IMR-90 (cell line): Measurements from ENCODE around the gene RNU1-1. TPM values are rescaled to one million over a fixed set of nuclear protein-coding genes. Genes with fewer than 3 reads are reported as not detected.
"Not testable (repeated sequence)": the region's sequence is repeated elsewhere in the genome, so short reads cannot be mapped to it uniquely, and the experiment has no call there.

Experiments used
- ATAC-seq: fragments of 200-7000 bp; cut with Tn5 transposase; 2 replicates; pipeline ENCODE4 v1.9.1; 2020; ENCODE audit warnings: low read depth, mild to moderate bottlenecking, moderate library complexity
- BruUV-seq: library from RNA; stranded (reverse); fragments of 400-500 nt; replicated peaks from 2 replicates; lab custom pipeline; 2021; lab: Mats Ljungman, UMichigan
- CTCF ChIA-PET: fragments of 300-600 bp; formaldehyde crosslinking; extraction: SDS; loops from one replicate; lab custom pipeline; 2021; ENCODE audit warnings: antibody characterized with exemption; lab: Yijun Ruan, JAX
- POLR2A ChIA-PET: fragments of 300-600 bp; sonication (Branson Sonifier 250); formaldehyde crosslinking; loops from one replicate; lab custom pipeline; 2022; ENCODE audit warnings: antibody characterized with exemption; ENCODE audit not compliant: unreplicated experiment; lab: Charles Lee
- DNase-seq: peaks from one replicate; pipeline ENCODE4 v3.0.0; 2013
- H2AFZ ChIP-seq: replicated peaks from 2 replicates; pipeline ENCODE3; 2013; ENCODE audit warnings: low read length, mild to moderate bottlenecking; ENCODE audit not compliant: poor library complexity
- H2AK5ac ChIP-seq: 2 replicates; pipeline ENCODE4 v1.6.1; 2013; ENCODE audit warnings: low read depth, low read length, inconsistent platforms
- H2AK9ac ChIP-seq: replicated peaks from 2 replicates; pipeline ENCODE3; 2013; ENCODE audit warnings: mild to moderate bottlenecking, low read depth, low read length, moderate library complexity; ENCODE audit not compliant: poor library complexity
- H2BK120ac ChIP-seq: 2 replicates; pipeline ENCODE4 v1.6.1; 2013; ENCODE audit warnings: low read depth, low read length, inconsistent platforms
- H2BK15ac ChIP-seq: 3 replicates; pipeline ENCODE4 v1.6.1; 2013; ENCODE audit warnings: low read depth, low read length, inconsistent platforms
- H2BK20ac ChIP-seq: 2 replicates; pipeline ENCODE4 v1.6.1; 2013; ENCODE audit warnings: low read depth, mild to moderate bottlenecking, inconsistent platforms, low read length, moderate library complexity
- H2BK5ac ChIP-seq: 2 replicates; pipeline ENCODE4 v1.6.1; 2013; ENCODE audit warnings: mild to moderate bottlenecking, low read depth, low read length, inconsistent platforms; ENCODE audit not compliant: poor library complexity, severe bottlenecking
- H3K14ac ChIP-seq: replicated peaks from 2 replicates; pipeline ENCODE4 v1.6.1; 2013; ENCODE audit warnings: low read depth, low read length, inconsistent platforms
- H3K18ac ChIP-seq: 2 replicates; pipeline ENCODE4 v1.6.1; 2013; ENCODE audit warnings: low read depth, low read length, control low read depth
- H3K23ac ChIP-seq: 2 replicates; pipeline ENCODE4 v1.6.1; 2013; ENCODE audit warnings: low read depth, low read length, inconsistent platforms
- H3K27ac ChIP-seq: 2 replicates; pipeline ENCODE4 v1.5.1; 2013; ENCODE audit warnings: mild to moderate bottlenecking, control low read depth, low read length; ENCODE audit not compliant: insufficient read depth
- H3K27me3 ChIP-seq: 2 replicates; pipeline ENCODE4 v1.6.1; 2013; ENCODE audit warnings: low read length; ENCODE audit not compliant: control insufficient read depth, insufficient read depth
- H3K36me3 ChIP-seq: 2 replicates; pipeline ENCODE4 v1.6.1; 2013; ENCODE audit warnings: low read length, mixed read lengths; ENCODE audit not compliant: control insufficient read depth, insufficient read depth
- H3K4ac ChIP-seq: 2 replicates; pipeline ENCODE4 v1.6.1; 2013; ENCODE audit warnings: low read depth, low read length, inconsistent platforms
- H3K4me1 ChIP-seq: 2 replicates; pipeline ENCODE4 v1.6.1; 2013; ENCODE audit warnings: low read length, mixed read lengths; ENCODE audit not compliant: control insufficient read depth, insufficient read depth
- H3K4me2 ChIP-seq: 2 replicates; pipeline ENCODE4 v1.6.1; 2013; ENCODE audit warnings: low read depth, mild to moderate bottlenecking, control low read depth, low read length, moderate library complexity
- H3K4me3 ChIP-seq: 2 replicates; pipeline ENCODE4 v1.5.1; 2013; ENCODE audit warnings: low read depth, mild to moderate bottlenecking, control low read depth, low read length, moderate library complexity; ENCODE audit not compliant: insufficient read depth
- H3K56ac ChIP-seq: 2 replicates; pipeline ENCODE4 v1.6.1; 2013; ENCODE audit warnings: low read length, inconsistent platforms; ENCODE audit not compliant: insufficient read depth; ENCODE audit errors: extremely low read depth
- H3K79me1 ChIP-seq, 2 experiments: 2 replicates each; pipeline ENCODE4 v1.6.1; 2013; ENCODE audit warnings: low read length in 2 of 2, inconsistent platforms in 1 of 2, low read depth in 1 of 2
- H3K9ac ChIP-seq: 2 replicates; pipeline ENCODE4 v1.6.1; 2013; ENCODE audit warnings: low read depth, low read length, control low read depth
- H3K9me1 ChIP-seq: 2 replicates; pipeline ENCODE4 v1.6.1; 2013; ENCODE audit warnings: low read length, inconsistent platforms; ENCODE audit not compliant: insufficient read depth
- H3K9me3 ChIP-seq: 2 replicates; pipeline ENCODE4 v1.6.1; 2013; ENCODE audit warnings: low read length; ENCODE audit not compliant: control insufficient read depth, insufficient read depth
- H4K20me1 ChIP-seq: 2 replicates; pipeline ENCODE4 v1.6.1; 2013; ENCODE audit warnings: low read length, inconsistent platforms; ENCODE audit not compliant: insufficient read depth
- H4K5ac ChIP-seq: 2 replicates; pipeline ENCODE4 v1.6.1; 2013; ENCODE audit warnings: mild to moderate bottlenecking, low read depth, low read length, control low read depth
- H4K8ac ChIP-seq, 2 experiments: 2 replicates each; pipeline ENCODE4 v1.6.1; 2013; ENCODE audit warnings: low read depth in 2 of 2, low read length in 2 of 2, control low read depth in 1 of 2, inconsistent platforms in 1 of 2
- H4K91ac ChIP-seq: 2 replicates; pipeline ENCODE4 v1.6.1; 2013; ENCODE audit warnings: low read depth, low read length, inconsistent platforms; ENCODE audit not compliant: insufficient read depth
- WGBS, 2 experiments: methylation state at CpG; one replicate each; pipeline versions ENCODE4 v1.1.5 to v1.1.7; 2013; ENCODE audit warnings: missing lambda C conversion rate in 2 of 2; ENCODE audit not compliant: insufficient read length in 1 of 2; ENCODE audit errors: extremely low coverage in 2 of 2; 5-methylcytosine and 5-hydroxymethylcytosine counted together
- dilution Hi-C: fragments of 300-500 bp; cut with HindIII; formaldehyde crosslinking; loops from one replicate; pipeline ENCODE4 v1.14.3; 2018; ENCODE audit warnings: low sequenced_read_pairs; ENCODE audit not compliant: unreplicated experiment
- in situ Hi-C: fragments of 300-500 bp; cut with MboI; formaldehyde crosslinking; loops from 3 replicates; pipeline ENCODE4 v1.14.3; 2019; ENCODE audit warnings: low sequenced_read_pairs, inconsistent platforms, mixed read lengths
- intact Hi-C: fragments of 100-400 bp; cut with micrococcal nuclease; formaldehyde crosslinking; loops from 2 replicates; pipeline ENCODE4 v1.10.0; 2022
- polyA plus RNA-seq, 3 experiments: library from polyadenylated mRNA; depleted of rRNA; stranded (reverse); fragments of >200 nt; gene quantifications; 2 replicates each; pipeline ENCODE4 v1.2.3, GENCODE V29; 2012; ENCODE audit warnings: low replicate concordance in 1 of 3
- total RNA-seq: library from RNA; depleted of rRNA; stranded (reverse); fragments of >200 nt; gene quantifications from 2 replicates; pipeline ENCODE4 v1.2.3, GENCODE V29; 2012

The RNU1-1 gene
- total and polyA plus RNA-seq, 2 of the 4 experiments (the other 2 are of a cell fraction) = under 0.01 TPM; not detected in 1

DNA sequence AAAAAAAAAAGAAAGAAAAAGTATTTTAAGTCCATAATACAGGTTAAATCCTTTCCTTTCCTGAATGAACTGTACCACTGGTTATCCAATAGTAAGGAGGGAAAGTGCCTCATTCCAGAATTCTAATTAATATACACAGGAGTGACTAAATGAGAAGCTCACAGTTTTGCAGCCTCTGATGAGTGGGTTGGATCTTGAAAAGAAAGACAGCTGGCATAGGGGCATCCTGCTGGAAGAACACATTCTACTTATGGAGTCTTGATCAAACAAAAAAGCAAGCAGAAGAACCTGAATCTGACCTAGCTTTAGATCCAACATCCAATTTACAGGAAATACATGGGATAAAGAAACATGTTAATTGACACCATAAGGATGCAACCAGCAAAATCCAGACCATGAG is 27.1 kb downstream of the RNU1-1 start:
- H2AK9ac ChIP-seq, H4K5ac ChIP-seq, H3K9ac ChIP-seq, H3K9me1 ChIP-seq, in situ Hi-C loops, H3K14ac ChIP-seq, intact Hi-C loops, POLR2A ChIA-PET, H4K8ac ChIP-seq, H4K20me1 ChIP-seq, H3K27me3 ChIP-seq, H2BK20ac ChIP-seq, H2BK5ac ChIP-seq, H4K91ac ChIP-seq, DNase-seq, H2AK5ac ChIP-seq, H2BK120ac ChIP-seq, H3K4me2 ChIP-seq, H3K23ac ChIP-seq, H3K9me3 ChIP-seq, H2BK15ac ChIP-seq, H3K4me3 ChIP-seq, dilution Hi-C loops, H3K4ac ChIP-seq, H3K56ac ChIP-seq, H3K4me1 ChIP-seq, H3K27ac ChIP-seq, ATAC-seq, H3K18ac ChIP-seq, BruUV-seq, H2AFZ ChIP-seq, CTCF ChIA-PET: not testable (repeated sequence)
- Histone ChIP-seq H3K79me1 (peaks cover 0 to 13% of the 10 kb centered on the region in 2 experiments; a peak in 1 of 4 replicates), H3K36me3 (peaks cover 41% of the 10 kb centered on the region)

DNA sequence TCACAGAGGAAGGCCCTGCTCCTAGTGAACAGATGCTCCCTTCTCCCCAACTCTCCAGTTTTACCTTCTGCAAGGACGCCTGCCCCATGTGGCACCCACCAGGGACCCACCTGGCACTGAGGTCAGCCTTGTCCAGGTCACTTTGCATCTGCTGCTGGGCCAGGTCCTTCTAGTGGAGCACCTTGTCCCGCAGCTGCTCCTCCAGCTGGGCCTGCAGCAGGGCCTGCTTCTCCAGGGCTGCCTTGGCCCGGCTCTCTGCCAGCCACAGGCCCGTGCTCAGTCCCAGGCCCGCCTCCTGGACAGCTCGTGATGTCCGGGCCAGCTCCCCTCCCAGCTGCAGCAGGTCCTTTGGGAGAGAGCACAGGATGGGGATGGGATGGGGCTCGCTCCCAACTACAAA is 27.8 kb downstream of the RNU1-1 start:
- BruUV-seq, H3K4me2 ChIP-seq, intact Hi-C loops, H3K9me3 ChIP-seq, H4K20me1 ChIP-seq, dilution Hi-C loops, H2BK5ac ChIP-seq, H2AK9ac ChIP-seq, H3K79me1 ChIP-seq, H3K27me3 ChIP-seq, H3K9ac ChIP-seq, H4K8ac ChIP-seq, H2AFZ ChIP-seq, CTCF ChIA-PET, H2BK15ac ChIP-seq, H3K27ac ChIP-seq, H3K56ac ChIP-seq, H3K4ac ChIP-seq, H3K18ac ChIP-seq, H2AK5ac ChIP-seq, H3K4me3 ChIP-seq, DNase-seq, H3K23ac ChIP-seq, ATAC-seq, H2BK20ac ChIP-seq, H4K91ac ChIP-seq, H3K4me1 ChIP-seq, H2BK120ac ChIP-seq, in situ Hi-C loops, POLR2A ChIA-PET, H3K14ac ChIP-seq, H3K9me1 ChIP-seq, H4K5ac ChIP-seq: not testable (repeated sequence)
- peaks cover 41% of the 10 kb centered on the region for H3K36me3 ChIP-seq
- WGBS, 2 experiments = 90% methylated on average over 2 of the region's 8 CpGs; no CpG with 5 or more reads in 1 of the 2 experiments
